Measurements from ENCODE around the gene SPTB.

SPTB gene

DNA sequence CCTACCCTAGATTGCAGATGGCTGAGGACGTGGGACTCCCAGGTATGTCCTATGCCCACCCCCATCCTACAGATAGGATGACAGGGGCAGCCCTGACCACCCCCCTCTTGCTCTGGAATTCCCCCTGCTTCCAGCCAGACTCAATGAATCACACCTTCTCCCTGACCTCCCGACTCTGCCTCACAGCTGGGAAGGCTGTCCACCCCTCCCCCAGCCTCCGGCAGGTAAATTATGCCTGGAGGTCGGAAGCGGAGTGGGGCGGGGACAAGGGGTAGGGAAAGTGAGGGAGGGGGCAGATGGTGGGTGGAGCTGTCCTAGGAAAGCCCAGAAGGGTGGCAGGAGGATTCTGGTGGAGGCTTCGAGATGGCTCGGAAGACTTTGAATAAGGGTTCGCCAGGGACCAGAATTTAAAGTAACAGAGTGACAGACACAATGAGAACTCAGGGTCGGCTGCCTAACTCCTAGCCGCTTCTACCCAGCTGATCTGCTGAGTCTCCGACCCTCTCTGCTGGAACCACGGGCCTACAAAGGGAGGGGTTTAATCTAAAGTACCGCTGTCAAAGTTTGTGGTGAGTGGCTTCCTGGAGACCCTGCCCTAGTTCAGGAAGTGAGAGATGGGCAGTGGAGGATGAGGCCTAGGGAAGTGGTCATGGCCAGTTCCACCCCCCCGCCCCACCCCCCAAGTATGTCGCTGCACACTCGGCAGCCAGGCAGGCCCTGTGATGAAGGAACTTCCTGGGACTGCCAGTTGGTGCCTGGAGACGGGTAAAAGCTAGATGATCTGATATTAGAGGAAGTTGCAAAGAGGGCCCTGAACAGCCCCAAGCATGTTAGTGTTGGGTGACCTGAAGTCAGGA is 171.3 kb downstream of the SPTB start:
- peak in 1 of 2 donors; percentile 49 for DNase-seq (ENCODE audit: low read depth in 2 of 2)
- TF ChIP-seq, protein P1, sequence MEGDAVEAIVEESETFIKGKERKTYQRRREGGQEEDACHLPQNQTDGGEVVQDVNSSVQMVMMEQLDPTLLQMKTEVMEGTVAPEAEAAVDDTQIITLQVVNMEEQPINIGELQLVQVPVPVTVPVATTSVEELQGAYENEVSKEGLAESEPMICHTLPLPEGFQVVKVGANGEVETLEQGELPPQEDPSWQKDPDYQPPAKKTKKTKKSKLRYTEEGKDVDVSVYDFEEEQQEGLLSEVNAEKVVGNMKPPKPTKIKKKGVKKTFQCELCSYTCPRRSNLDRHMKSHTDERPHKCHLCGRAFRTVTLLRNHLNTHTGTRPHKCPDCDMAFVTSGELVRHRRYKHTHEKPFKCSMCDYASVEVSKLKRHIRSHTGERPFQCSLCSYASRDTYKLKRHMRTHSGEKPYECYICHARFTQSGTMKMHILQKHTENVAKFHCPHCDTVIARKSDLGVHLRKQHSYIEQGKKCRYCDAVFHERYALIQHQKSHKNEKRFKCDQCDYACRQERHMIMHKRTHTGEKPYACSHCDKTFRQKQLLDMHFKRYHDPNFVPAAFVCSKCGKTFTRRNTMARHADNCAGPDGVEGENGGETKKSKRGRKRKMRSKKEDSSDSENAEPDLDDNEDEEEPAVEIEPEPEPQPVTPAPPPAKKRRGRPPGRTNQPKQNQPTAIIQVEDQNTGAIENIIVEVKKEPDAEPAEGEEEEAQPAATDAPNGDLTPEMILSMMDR (IDR thresholded peaks at IDR 0.05; ENCODE audit: low read depth, low read length), result no peak
- H3K4me3 ChIP-seq (replicated peaks in 1 of 2; ENCODE audit: low read depth in 2 of 2, low read length in 2 of 2), result no peak overlapping the region

DNA sequence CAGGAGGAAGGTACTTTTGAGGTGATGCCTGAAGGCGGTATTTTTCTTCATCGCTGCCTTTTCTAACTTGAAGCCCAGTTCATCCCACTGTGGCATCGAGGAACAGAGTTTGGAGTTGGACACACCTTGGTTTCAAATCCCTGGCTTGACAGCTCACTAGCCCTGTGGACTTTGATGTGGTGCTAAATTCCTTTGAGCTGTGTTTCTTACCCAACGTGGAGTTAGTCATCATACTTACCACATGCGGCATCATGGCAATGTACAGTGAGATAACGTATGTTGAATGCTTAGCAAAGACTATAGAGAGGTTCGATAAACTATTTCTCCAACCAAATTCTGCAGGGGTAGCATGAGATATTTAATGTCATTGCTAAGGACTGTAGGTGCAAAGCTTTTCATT is 172.0 kb downstream of the SPTB start:
- no peak overlapping the region for H3K4me3 ChIP-seq (replicated peaks in 1 of 2; ENCODE audit: low read depth in 2 of 2, low read length in 2 of 2)
- peak; percentile 51 to 84 for DNase-seq (ENCODE audit: low read depth in 2 of 2)
- TF ChIP-seq, protein P1 (IDR thresholded peaks at IDR 0.05; ENCODE audit: low read depth, low read length), result no peak

DNA sequence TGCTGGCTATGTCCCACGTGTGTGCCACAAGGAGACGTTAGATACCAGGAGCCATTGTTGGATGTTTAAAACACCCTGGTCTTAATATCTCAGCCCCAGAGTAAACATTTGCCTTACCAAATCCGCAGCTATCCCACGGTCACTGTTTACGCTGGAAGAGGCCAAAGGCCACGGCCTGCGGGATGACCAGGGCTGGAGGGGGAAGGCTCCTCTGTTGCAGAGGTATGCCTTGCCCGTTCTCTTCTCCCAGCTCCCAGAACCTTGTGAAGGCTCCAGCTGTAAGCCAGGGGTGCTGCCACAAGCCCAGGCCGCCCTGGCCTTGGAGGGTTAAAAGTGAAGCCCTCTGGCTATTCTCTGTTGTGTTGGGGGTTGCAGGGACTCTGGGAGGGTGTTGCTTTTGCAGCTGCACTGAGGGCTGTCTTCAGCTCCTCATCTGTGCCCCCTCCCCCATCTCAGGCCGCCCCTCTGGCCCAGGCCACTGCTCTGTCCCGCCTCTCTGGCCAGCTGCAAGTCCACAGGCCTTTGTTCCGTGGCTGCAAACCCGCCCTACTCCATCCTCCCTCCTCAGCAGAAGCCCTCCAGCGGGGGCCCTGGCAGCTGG is 173.0 kb downstream of the SPTB start:
- TF ChIP-seq, protein P1 (IDR thresholded peaks at IDR 0.05; ENCODE audit: low read depth, low read length), result no peak
- H3K4me3 ChIP-seq (replicated peaks in 1 of 2; ENCODE audit: low read depth in 2 of 2, low read length in 2 of 2), result no peak overlapping the region
- no peak for DNase-seq (ENCODE audit: low read depth in 2 of 2)

DNA sequence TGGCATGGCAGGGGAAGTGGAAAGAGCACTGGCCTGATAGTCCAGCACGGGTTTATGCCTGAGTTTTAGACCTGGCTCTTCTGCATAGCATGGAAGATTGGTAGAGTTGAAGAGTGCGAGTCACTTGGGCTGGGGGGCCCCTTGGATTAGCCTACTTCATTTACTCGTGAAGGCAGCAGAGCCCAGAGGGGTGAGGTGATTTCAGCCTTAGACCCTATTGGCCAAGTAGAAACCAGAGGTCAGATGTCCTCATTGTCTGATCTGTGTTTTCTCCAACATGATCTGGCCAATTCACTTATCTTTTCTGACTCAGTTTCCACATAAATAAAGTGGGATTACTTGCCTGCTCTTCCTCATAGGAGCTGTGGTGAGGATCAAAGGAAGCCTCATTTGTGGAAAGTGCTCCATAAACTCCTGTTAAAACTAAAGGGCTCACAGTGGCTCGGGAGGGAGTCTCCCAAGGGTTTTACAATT is 173.6 kb downstream of the SPTB start:
- TF ChIP-seq, protein P1 (IDR thresholded peaks at IDR 0.05; ENCODE audit: low read depth, low read length), result no peak
- DNase-seq (ENCODE audit: low read depth in 2 of 2), result no peak
- no peak overlapping the region for H3K4me3 ChIP-seq (replicated peaks in 1 of 2; ENCODE audit: low read depth in 2 of 2, low read length in 2 of 2)

DNA sequence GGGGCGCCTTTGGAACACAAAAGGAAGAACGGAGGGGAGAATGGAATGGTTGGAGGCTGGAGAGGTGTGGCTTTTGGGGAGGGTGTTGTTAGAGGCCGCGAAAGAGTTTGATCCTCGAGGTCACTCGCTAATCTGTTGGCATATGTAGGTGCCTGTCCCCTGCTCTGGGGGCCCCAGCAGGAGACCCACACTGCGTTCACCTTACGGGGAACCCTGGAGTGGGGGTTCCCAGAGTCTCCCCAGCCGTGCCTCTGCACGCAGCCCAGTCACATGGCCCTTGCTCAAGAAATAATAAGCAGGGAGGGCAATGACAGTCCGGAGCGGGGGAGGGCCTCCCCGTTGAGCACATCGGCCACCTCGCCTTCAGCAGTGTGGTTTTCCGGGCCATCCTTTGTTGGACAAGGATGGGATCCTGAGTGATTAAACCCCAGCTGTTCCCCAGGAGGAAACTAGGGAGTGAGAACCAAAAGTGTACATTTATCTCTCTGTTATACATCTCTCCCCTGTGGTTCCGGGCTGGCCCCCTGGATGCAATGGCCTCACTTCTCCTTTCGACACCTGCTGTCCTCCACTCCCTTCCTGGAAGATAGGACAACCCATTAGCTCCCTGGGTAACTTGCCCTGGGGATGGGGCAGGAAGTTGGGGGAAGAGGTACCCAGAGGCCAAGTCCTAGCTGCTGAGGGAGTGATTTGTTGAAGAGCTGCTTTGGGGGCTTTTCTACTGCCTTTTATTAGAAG is 174.2 kb downstream of the SPTB start:
- DNase-seq (ENCODE audit: low read depth in 2 of 2), result no peak
- TF ChIP-seq, protein P1 (IDR thresholded peaks at IDR 0.05; ENCODE audit: low read depth, low read length), result no peak
- H3K4me3 ChIP-seq (replicated peaks in 1 of 2; ENCODE audit: low read depth in 2 of 2, low read length in 2 of 2), result peak overlapping the region; percentile 66 to 72

DNA sequence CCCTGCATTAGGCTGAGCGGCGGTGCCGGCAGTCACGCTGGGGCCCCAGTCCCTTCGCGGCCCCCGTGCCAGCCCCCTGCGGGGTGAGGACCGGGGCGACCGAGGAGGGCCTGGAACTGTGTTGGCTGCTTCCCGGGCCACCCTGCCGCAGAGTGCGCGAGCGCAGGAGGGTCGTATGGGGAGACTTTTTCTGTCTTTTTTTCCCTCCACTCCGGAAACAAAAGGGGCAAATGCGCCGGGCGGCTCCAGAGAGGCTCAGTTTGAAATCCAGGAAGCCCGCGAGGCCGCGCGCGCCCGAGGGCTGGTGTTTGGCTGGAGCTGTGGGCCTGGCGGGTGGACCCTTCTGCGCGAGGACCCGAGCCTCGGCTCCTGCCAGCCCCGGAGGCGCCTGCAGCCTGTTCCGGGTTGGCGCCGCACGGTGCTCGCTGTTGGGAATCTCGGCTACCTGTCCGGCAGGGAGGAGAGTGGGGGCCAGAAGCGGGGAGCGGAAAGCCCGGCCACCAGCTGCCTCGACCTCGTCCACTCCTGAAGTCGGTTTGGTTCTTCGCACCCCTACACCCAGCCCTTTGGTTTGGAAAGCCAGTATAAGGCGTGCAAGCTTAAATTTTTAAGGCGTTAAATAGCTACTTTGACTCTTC is 174.8 kb downstream of the SPTB start:
- no peak for DNase-seq (ENCODE audit: low read depth in 2 of 2)
- H3K4me3 ChIP-seq (replicated peaks in 1 of 2; ENCODE audit: low read depth in 2 of 2, low read length in 2 of 2), result peak overlapping the region; percentile 66 to 72
- TF ChIP-seq, protein P1 (IDR thresholded peaks at IDR 0.05; ENCODE audit: low read depth, low read length), result no peak
